ENCODE data around the gene ABCC5. TPM values are rescaled to one million over a fixed set of nuclear protein-coding genes. Genes with fewer than 3 reads are reported as not detected.
"Not testable (repeated sequence)": the region's sequence is repeated elsewhere in the genome, so short reads cannot be mapped to it uniquely, and the experiment has no call there.

The ABCC5 gene
- total RNA-seq, 4 donors from 2014 or later: 15.9 to 46.0 (median 23.3) TPM

DNA sequence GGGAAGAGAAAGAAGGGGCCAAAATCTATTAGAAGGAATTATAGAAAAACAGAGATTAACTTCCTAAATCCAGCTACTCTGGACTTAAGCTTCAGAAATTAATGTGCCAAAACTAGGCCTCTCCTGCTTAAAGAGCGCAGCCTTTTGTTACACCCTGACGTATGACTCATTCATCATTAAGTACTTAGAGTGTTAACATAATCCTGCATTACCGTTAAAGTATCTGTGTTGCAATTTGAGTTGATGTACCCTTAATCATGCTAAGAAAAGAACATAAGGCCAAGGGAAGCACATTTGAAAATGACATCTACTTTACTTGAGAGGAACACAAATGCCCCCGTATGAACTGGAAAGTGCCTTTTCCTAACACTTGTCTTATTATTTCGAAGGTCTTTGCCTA lies 21.7 kb upstream of the ABCC5 start:
- Histone ChIP-seq H3K27ac (no peak overlapping the region), H3K4me1 (no peaks in the 10 kb centered on the region), H3K4me3 (no peak overlapping the region), H3K9me3 (no peaks in the 10 kb centered on the region), H3K36me3 (no peaks in the 10 kb centered on the region), H3K27me3 (no peaks in the 10 kb centered on the region)
- no peak for TF ChIP-seq POLR2A (IDR thresholded peaks at IDR 0.05)
- intact Hi-C loops (cut with DNase I; ENCODE audit: low total_unique reads): no loop called here
- DNase-seq: no peak

DNA sequence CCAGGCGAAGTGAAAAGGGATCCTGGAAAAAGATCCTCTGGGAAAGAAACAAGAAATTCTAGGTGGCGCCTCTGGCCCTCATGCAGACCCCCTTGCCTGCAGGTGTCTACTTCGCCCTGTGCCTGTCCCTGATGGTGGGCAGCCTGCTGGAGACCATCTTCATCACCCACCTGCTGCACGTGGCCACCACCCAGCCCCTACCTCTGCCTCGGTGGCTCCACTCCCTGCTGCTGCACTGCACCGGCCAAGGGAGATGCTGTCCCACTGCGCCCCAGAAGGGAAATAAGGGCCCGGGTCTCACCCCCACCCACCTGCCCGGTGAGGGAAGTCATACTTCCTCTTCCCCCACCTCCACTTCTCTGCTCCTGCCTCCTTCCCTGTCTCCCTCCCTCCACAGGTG lies 20.6 kb upstream of the ABCC5 start:
- H3K27me3 ChIP-seq; H3K36me3 ChIP-seq; H3K4me1 ChIP-seq; H3K27ac ChIP-seq; H3K9me3 ChIP-seq; intact Hi-C loops (cut with DNase I; ENCODE audit: low total_unique reads); DNase-seq; H3K4me3 ChIP-seq: not testable (repeated sequence)

DNA sequence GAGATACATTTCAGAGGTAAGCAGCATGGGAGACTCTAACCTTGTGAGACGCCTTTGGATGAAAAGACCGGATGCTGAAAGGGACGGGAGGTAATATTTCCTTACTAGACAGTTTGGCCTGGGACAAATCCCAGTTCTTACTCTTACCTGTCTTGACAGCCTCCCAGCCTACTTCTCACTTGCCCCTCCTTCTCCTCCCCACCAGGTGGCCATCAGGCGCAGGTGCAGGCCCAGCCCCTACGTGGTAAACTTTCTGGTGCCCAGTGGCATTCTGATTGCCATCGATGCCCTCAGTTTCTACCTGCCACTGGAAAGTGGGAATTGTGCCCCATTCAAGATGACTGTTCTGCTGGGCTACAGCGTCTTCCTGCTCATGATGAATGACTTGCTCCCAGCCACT lies 20.1 kb upstream of the ABCC5 start:
- no peak overlapping the region for H3K4me3 ChIP-seq
- TF ChIP-seq POLR2A (IDR thresholded peaks at IDR 0.05): no peak
- TF ChIP-seq, protein P1, sequence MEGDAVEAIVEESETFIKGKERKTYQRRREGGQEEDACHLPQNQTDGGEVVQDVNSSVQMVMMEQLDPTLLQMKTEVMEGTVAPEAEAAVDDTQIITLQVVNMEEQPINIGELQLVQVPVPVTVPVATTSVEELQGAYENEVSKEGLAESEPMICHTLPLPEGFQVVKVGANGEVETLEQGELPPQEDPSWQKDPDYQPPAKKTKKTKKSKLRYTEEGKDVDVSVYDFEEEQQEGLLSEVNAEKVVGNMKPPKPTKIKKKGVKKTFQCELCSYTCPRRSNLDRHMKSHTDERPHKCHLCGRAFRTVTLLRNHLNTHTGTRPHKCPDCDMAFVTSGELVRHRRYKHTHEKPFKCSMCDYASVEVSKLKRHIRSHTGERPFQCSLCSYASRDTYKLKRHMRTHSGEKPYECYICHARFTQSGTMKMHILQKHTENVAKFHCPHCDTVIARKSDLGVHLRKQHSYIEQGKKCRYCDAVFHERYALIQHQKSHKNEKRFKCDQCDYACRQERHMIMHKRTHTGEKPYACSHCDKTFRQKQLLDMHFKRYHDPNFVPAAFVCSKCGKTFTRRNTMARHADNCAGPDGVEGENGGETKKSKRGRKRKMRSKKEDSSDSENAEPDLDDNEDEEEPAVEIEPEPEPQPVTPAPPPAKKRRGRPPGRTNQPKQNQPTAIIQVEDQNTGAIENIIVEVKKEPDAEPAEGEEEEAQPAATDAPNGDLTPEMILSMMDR (IDR thresholded peaks at IDR 0.05): no peak
- no peaks in the 10 kb centered on the region for H3K4me1 ChIP-seq
- H3K9me3 ChIP-seq: no peaks in the 10 kb centered on the region
- DNase-seq: no peak
- no peaks in the 10 kb centered on the region for H3K36me3 ChIP-seq
- H3K27me3 ChIP-seq: no peaks in the 10 kb centered on the region
- no peak overlapping the region for H3K27ac ChIP-seq
- intact Hi-C loops (cut with DNase I; ENCODE audit: low total_unique reads): no loop called here

DNA sequence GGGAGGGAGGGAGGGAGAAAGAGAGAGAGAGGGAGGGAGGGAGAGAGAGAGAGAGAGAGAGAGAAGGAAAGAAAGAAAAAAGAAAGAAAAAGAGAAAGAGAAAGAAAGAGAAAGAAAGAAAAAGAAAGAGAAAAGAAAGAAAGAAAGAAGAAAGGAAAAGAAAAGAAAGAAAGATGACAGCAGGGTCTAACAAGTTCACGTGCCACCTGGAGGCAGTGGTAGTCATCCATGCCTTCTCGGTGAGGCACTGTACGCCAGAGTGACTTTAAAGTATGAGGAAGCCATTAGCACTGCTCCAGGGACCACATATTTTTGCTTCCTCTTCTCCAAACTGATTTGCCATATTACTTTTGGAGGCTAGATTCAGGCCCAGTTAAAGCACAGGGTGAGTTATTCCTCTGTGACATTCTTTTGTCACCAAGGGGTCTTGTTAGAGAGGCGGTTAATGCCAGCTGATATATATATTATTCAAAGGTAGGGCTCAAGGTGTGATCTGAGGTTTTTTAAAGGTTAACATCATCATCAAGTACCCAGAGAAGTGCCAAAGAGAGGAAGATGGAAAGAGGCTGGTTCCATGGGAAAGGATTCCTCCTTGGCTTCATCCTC lies 13.6 kb upstream of the ABCC5 start, which contains the start of gene HTR3D:
Gene HTR3D (plus strand): TSS at position 556 of the 606 bp plus-strand sequence. CDS start 0 bp downstream, at position 556.
- Histone ChIP-seq H3K4me1 (no peaks in the 10 kb centered on the region), H3K27me3 (no peaks in the 10 kb centered on the region)
- DNase-seq: no peak

DNA sequence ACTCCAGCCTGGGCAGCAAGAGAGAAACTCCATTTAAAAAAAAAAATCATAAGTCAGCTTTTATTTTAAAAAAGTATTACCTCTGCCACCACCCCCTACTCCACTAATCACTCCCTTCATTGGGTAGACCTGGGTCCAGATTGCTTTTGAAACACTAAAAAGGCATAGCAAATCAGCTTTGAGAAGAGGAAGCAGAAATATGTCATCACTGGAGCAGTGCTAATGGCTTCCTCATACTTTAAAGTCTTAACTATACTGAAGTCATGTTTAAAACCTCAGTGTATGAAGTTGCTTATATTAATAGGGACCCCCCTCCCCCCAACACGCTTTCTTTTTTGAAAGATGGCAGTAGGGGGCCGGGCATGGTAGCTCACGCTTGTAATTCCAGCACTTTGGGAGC lies 12.9 kb upstream of the ABCC5 start:
- Histone ChIP-seq H3K27me3 (no peaks in the 10 kb centered on the region), H3K27ac (no peak overlapping the region), H3K9me3 (no peaks in the 10 kb centered on the region), H3K4me1 (no peaks in the 10 kb centered on the region), H3K4me3 (no peak overlapping the region), H3K36me3 (no peaks in the 10 kb centered on the region)
- DNase-seq: no peak
- intact Hi-C loops (cut with DNase I; ENCODE audit: low total_unique reads): no loop called here
- no peak for TF ChIP-seq POLR2A (IDR thresholded peaks at IDR 0.05)
- TF ChIP-seq, protein P1 (IDR thresholded peaks at IDR 0.05): no peak

More for the DNA sequence above, 13.6 kb upstream of the ABCC5 start, which contains the start of gene HTR3D:
- Histone ChIP-seq H3K27ac (no peak within 1 kb of the TSS), H3K9me3 (no peaks in the 10 kb centered on the region), H3K36me3 (no peaks in the 10 kb centered on the region), H3K4me3 (no peak within 1 kb of the TSS)
- intact Hi-C loops (cut with DNase I; ENCODE audit: low total_unique reads): no loop called here
- TF ChIP-seq, protein P1 (IDR thresholded peaks at IDR 0.05): no peak
- TF ChIP-seq POLR2A (IDR thresholded peaks at IDR 0.05): no peak

DNA sequence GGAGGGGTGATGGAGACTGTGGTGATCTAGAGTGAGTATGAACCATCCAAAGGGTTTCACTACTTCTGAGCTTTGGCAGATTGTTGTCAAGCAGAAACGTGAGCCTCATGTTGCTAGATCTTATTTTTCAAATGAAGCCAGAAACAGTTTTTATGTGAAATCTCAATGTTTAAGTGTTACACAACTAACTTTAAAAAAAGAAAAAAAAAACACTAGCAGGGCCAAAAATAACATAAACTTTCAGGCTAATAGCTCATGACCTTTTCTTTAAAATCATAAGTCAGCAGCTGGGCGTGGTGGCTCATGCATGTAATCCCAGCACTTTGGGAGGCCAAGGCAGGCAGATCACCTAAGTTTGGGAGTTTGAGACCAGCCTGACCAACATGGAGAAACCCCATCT lies 11.8 kb upstream of the ABCC5 start:
- TF ChIP-seq, protein P1 (IDR thresholded peaks at IDR 0.05): no peak
- TF ChIP-seq POLR2A (IDR thresholded peaks at IDR 0.05): no peak
- Histone ChIP-seq H3K27ac (no peak overlapping the region), H3K27me3 (no peaks in the 10 kb centered on the region), H3K4me3 (no peak overlapping the region), H3K4me1 (no peaks in the 10 kb centered on the region), H3K36me3 (no peaks in the 10 kb centered on the region), H3K9me3 (no peaks in the 10 kb centered on the region)
- no peak for DNase-seq
- intact Hi-C loops (cut with DNase I; ENCODE audit: low total_unique reads): no loop called here

DNA sequence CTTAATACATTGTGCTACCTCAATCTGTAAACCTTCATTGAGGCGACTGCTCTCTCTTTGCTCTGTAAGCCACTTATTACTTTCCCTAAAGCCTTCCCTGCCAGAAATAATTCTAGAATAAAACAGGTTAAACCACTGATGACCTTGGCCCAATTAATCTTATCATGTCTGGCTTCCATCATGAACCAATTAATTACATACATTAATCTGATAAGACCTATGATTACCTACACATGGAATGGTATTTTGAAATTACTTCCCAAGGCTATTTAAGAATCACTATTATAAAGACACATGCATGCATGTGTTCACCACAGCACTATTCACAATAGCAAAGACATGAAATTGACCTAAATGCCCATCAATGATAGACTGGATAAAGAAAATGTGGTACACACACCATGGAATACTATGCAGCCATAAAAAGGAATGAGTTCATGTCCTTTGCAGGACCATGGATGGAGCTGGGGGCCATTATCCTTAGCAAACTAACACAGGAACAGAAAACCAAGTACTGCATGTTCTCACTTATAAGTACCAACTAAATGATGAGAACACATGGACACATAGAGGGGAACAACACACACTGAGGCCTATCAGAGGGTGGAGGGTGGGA lies 10.7 kb upstream of the ABCC5 start:
- H3K27me3 ChIP-seq; H3K9me3 ChIP-seq; H3K36me3 ChIP-seq; H3K27ac ChIP-seq; H3K4me3 ChIP-seq; intact Hi-C loops (cut with DNase I; ENCODE audit: low total_unique reads); H3K4me1 ChIP-seq; DNase-seq: not testable (repeated sequence)

DNA sequence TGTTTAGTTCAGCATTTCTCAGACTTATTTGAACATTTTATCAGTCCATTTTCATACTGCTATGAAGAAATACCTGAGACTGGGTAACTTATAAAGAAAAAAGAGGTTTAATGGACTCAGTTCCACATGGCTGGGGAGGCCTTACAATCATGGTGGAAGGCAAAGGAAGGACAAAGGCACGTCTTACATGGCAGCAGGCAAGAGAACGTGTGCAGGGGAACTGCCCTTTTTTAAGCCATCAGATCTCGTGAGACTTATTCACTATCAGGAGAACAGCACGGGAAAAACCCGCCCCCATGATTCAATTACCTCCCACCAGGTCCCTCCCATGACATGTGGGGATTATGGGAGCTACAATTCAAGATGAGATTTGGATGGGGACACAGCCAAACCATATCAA lies 7.6 kb upstream of the ABCC5 start:
- DNase-seq; H3K4me1 ChIP-seq; intact Hi-C loops (cut with DNase I; ENCODE audit: low total_unique reads); H3K27ac ChIP-seq; H3K27me3 ChIP-seq; H3K4me3 ChIP-seq; H3K36me3 ChIP-seq; H3K9me3 ChIP-seq: not testable (repeated sequence)

All from uterus (tissue), 4 donors.